Activated T-helper 17 cell treated with anti-CD3 and anti-CD28 coated beads, Interleukin-2, amount 50 U/mL, for 72 hours (primary cell): Measurements from ENCODE around the gene DNAH17. TPM values are rescaled to one million over a fixed set of nuclear protein-coding genes. Genes with fewer than 3 reads are reported as not detected.
A peak's percentile ranks its signal among the peaks of the same experiment; 100 is the strongest.

ENCODE experiments used
- ATAC-seq: fragments of 150-1000 bp; cut with Tn5 transposase; replicated peaks from 2 replicates; pipeline ENCODE4 v1.10.0; 2021; ENCODE audit warnings: mild to moderate bottlenecking, moderate library complexity
- H3K27ac Mint-ChIP-seq: one replicate; pipeline ENCODE4 v1.8.0; 2022; ENCODE audit warnings: mixed read lengths
- H3K27me3 Mint-ChIP-seq: one replicate; pipeline ENCODE4 v1.8.0; 2022; ENCODE audit warnings: mixed read lengths
- H3K36me3 Mint-ChIP-seq: one replicate; pipeline ENCODE4 v1.8.0; 2022; ENCODE audit warnings: low read depth, mild to moderate bottlenecking, mixed read lengths
- H3K4me1 Mint-ChIP-seq: one replicate; pipeline ENCODE4 v1.8.0; 2022; ENCODE audit warnings: mixed read lengths
- H3K4me3 Mint-ChIP-seq: one replicate; pipeline ENCODE4 v1.8.0; 2022; ENCODE audit warnings: mild to moderate bottlenecking, mixed read lengths
- H3K9me3 Mint-ChIP-seq: one replicate; pipeline ENCODE4 v1.8.0; 2022; ENCODE audit warnings: mixed read lengths
- total RNA-seq, 2 donors: library from RNA; stranded (reverse); gene quantifications; one replicate each; pipeline ENCODE4 v1.2.3, GENCODE V29; 2022

Gene DNAH17
- total RNA-seq, 2 donors from 2014 or later = 0.73 to 1.2 TPM

DNA sequence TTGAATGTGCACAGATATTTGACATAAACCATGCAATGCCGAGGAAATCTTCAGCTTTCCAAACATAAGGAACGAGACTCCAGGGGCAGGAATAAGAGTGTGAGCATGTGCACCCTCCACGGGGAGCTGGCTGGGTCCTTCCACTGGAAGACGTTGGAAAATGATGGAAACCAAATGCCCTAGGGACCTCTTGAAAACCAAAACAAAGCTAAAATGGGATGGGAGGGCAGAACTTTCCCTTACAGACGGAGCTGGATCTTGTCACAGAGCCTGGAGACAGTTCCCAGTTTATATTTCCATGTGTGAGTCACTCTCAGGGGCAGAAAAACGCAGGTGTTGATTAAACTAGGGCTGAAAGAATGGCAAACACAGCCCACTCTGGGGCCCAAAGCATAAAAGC, 34.4 kb upstream of the DNAH17 start:
- no peaks in the 10 kb centered on the region for H3K9me3 Mint-ChIP-seq
- H3K27ac Mint-ChIP-seq = no peak overlapping the region
- H3K36me3 Mint-ChIP-seq = no peaks in the 10 kb centered on the region
- no peaks in the 10 kb centered on the region for H3K4me1 Mint-ChIP-seq
- H3K27me3 Mint-ChIP-seq = no peaks in the 10 kb centered on the region
- ATAC-seq = no peak
- no peak overlapping the region for H3K4me3 Mint-ChIP-seq

DNA sequence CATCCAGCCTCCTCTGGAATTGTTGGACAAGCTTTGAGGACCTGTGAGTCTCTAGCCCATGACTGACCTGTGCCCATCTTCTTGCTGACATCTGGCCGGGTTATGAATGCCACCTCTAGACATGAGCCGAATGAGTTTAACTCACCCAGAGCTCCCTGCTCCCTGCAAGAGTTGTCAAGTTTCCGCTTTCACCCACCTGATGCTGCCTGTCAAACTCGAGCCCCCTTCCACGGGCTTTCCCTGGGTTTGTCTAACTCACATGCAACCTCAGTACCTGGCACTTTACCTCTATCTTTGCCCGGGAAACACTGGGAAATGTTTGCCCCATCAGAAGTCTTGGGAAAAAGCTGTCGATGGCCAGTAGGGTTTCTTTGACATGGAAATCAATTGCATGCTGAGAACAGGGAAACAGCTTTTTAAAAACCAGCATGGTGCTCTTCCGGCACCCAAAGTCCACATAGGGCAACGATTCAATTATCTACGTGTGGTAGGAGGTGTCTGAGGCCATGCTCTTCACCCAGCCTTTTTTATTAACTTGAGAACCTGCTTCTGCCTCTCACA, 33.8 kb upstream of the DNAH17 start:
- Mint-ChIP-seq H3K4me1 (no peaks in the 10 kb centered on the region), H3K4me3 (no peak overlapping the region), H3K36me3 (no peaks in the 10 kb centered on the region), H3K27ac (no peak overlapping the region), H3K27me3 (no peaks in the 10 kb centered on the region), H3K9me3 (no peaks in the 10 kb centered on the region)
- no peak for ATAC-seq

DNA sequence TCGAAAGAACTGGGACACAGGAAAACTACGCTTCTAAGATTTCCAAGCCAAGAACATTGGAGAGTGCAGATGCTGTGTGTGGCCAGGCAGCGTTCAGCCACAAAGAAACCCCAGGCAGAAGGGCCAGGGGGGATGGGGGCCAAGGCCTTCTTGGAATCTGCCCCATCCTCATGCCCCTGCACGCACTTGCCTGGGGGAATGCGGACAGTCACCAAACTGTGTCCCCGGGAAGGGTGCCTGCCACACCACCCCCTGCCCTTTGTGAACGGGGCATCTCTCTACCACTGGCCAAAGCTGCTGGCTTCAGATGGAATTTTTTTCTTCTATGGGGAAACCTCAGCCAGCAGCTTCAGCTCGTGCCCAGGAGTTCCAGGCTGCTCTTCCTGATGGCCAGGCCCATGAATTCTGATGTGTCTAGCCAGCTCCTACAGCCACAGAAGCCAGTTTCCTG, 32.0 kb upstream of the DNAH17 start:
- H3K4me1 Mint-ChIP-seq = no peaks in the 10 kb centered on the region
- H3K27me3 Mint-ChIP-seq = no peaks in the 10 kb centered on the region
- H3K36me3 Mint-ChIP-seq = no peaks in the 10 kb centered on the region
- no peak overlapping the region for H3K27ac Mint-ChIP-seq
- H3K9me3 Mint-ChIP-seq = no peaks in the 10 kb centered on the region
- ATAC-seq = no peak
- no peak overlapping the region for H3K4me3 Mint-ChIP-seq

DNA sequence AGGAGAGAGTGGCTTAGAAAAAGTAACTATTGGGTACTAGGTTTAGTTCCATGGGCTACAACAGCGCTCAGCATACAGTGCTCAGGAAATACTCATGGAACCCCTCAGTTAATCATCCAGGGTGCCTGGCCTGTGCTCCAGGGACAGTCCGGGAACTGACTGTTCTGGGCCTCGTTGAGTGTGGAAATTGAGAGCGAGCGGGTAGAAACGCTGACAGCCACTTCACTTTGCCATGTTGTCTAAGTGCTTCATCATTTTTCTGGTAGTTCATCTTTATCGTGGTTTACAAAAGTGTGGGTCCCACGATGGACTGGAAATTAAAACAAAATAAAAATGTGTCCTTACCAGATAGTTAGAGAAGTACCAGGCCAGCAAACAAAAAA, 31.6 kb upstream of the DNAH17 start:
- Mint-ChIP-seq H3K36me3 (no peaks in the 10 kb centered on the region), H3K27me3 (no peaks in the 10 kb centered on the region), H3K9me3 (no peaks in the 10 kb centered on the region), H3K4me1 (no peaks in the 10 kb centered on the region), H3K4me3 (no peak overlapping the region), H3K27ac (no peak overlapping the region)
- ATAC-seq = no peak

DNA sequence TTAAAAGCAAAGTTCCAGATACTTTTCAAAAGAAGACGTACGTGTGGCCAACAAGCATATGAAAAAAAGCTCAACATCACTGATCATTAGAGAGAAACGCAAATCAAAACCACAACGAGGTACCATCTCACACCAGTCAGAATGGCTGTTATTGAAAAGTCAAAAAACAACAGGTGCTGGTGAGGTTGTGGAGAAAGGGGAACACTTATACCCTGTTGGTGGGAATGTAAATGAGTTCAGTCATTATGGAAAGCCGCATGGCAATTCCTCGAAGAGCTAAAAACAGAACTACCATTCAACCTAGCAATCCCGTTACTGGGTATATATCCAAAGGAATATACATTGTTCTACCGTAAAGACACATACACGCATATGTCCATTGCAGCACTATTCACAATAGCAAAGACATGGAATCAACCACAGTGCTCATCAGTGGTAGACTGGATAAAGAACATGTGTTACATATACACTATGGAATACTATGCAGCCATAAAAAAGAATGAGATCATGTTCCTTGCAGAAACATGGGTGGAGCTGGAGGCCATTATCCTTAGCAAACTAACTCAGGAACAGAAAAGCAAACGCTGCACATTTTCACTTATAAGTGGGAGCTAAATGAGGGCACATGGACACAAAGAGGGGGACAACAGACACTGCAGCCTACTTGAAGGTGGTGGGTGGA, 31.1 kb upstream of the DNAH17 start:
- no peaks in the 10 kb centered on the region for H3K9me3 Mint-ChIP-seq
- H3K27me3 Mint-ChIP-seq = no peaks in the 10 kb centered on the region
- no peak overlapping the region for H3K27ac Mint-ChIP-seq
- no peak overlapping the region for H3K4me3 Mint-ChIP-seq
- ATAC-seq = no peak
- H3K4me1 Mint-ChIP-seq = no peaks in the 10 kb centered on the region
- no peaks in the 10 kb centered on the region for H3K36me3 Mint-ChIP-seq

DNA sequence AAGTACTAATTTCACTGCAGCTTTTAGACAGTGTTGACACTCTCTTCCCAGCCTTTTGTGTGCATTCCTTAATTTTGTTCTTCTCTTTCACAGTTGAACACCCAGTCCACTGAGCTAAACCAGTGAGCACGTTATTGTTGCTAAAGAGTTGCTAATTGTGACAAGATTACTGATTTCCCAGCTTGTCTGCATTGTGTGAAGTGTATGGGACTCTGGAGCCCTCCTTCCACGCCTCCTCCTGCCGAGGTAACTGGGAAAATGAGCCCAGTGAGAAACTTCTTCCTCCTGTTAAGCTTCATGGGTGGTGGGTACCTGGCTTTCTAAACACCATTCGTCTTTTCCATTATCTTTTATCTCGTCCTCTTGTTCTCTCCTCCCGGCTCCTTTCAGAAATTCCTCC, 29.8 kb upstream of the DNAH17 start:
- Mint-ChIP-seq H3K4me1 (no peaks in the 10 kb centered on the region), H3K27ac (no peak overlapping the region), H3K36me3 (no peaks in the 10 kb centered on the region), H3K4me3 (no peak overlapping the region), H3K27me3 (no peaks in the 10 kb centered on the region), H3K9me3 (no peaks in the 10 kb centered on the region)
- ATAC-seq = no peak

DNA sequence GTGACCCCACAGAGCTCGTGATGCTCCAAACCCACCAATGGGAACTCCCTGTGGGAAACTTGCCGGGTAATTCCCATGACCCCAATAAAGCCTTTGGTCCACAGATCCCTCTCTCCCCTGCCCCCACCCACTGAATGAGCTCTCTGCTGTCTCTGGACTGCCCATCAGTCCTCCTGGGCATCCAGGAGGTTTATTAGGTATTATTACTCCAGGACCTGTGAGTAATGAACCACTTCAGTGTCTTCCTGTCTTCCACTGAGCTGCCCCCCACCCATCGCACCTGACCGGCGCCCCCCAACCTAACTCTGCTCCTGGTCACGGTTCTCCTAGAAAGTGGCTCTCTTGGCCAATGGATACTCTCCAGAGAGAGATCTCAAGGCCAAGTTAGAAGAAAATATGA, 28.7 kb upstream of the DNAH17 start:
- H3K36me3 Mint-ChIP-seq = no peaks in the 10 kb centered on the region

DNA sequence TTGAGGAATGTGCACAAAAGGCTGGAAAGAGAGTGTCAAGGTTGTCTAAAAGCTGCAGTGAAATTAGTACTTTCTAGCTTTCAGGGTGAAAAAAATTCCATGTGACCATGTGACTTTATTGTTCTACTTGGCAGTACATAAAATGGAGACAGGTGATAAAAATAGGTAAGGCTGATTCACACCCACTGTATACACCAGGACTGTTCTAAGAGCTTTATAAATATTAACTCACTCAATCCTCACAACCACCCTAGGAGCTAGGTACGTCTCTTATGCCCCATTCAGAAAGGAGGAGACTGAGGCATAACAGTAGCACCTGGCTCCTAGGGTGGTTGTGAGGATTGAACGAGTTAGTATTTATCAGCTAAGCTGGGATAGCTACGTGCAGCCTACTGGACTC, 28.2 kb upstream of the DNAH17 start:
- no peaks in the 10 kb centered on the region for H3K27me3 Mint-ChIP-seq
- ATAC-seq = no peak
- H3K36me3 Mint-ChIP-seq = no peaks in the 10 kb centered on the region
- H3K4me3 Mint-ChIP-seq = no peak overlapping the region
- no peaks in the 10 kb centered on the region for H3K9me3 Mint-ChIP-seq
- no peaks in the 10 kb centered on the region for H3K4me1 Mint-ChIP-seq
- no peak overlapping the region for H3K27ac Mint-ChIP-seq

More for the DNA sequence above, 28.7 kb upstream of the DNAH17 start:
- no peak overlapping the region for H3K4me3 Mint-ChIP-seq
- no peaks in the 10 kb centered on the region for H3K9me3 Mint-ChIP-seq
- H3K4me1 Mint-ChIP-seq = no peaks in the 10 kb centered on the region
- no peak overlapping the region for H3K27ac Mint-ChIP-seq
- no peak for ATAC-seq
- no peaks in the 10 kb centered on the region for H3K27me3 Mint-ChIP-seq

DNA sequence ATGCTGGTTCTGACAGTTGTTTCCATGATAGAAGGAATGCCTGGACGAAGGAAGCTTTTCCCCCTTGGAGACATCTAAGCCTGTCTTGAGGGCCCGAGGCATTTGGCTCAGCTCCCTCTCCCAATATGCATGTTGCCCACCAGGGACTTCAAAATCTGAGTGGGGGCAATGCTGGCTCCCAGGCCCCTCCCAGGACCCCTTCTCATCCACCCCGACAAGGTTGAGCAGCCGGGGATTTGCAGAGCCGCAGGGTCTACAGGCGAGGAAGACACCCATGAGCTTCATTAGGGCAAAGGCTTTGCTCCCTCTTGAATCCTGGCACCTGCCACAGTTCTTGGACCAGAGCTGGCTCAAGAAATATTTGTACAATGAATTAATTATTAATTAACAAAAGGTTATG, 25.1 kb upstream of the DNAH17 start:
- no peak overlapping the region for H3K4me3 Mint-ChIP-seq
- no peaks in the 10 kb centered on the region for H3K36me3 Mint-ChIP-seq
- H3K9me3 Mint-ChIP-seq = no peaks in the 10 kb centered on the region
- H3K27ac Mint-ChIP-seq = no peak overlapping the region
- no peaks in the 10 kb centered on the region for H3K27me3 Mint-ChIP-seq
- no peaks in the 10 kb centered on the region for H3K4me1 Mint-ChIP-seq
- ATAC-seq = no peak

DNA sequence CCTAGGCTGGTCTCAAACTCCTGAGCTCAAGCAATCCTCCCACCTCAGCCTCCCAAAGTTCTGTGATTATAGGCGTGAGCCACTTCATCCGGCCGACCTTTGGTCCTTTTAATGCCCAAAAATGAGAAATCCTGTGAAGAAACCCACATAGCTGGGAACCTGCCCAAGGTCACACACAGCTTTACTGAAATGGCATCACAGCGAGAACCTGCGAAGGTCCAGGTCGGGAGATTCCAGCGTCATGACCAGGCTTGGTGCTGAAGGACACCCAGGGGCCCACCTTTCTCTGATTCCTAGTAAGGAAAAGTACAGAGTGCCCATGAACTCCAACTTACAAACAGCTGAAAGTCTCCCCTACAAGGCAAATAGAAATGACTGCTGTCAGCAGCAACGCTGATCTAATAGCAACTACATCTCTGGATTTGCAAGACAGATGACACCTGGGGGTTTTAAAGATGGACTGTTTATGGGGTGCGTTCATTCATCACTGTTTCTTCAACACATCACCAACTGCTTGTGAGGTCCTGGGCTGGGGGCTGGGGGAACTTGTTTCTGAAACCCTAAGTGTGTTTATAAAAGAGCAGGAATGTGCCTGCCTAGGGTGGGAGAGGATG, 24.5 kb upstream of the DNAH17 start:
- H3K9me3 Mint-ChIP-seq = no peaks in the 10 kb centered on the region
- H3K4me1 Mint-ChIP-seq = no peaks in the 10 kb centered on the region
- ATAC-seq = no peak
- H3K27me3 Mint-ChIP-seq = no peaks in the 10 kb centered on the region
- H3K4me3 Mint-ChIP-seq = no peak overlapping the region
- H3K36me3 Mint-ChIP-seq = no peaks in the 10 kb centered on the region
- H3K27ac Mint-ChIP-seq = no peak overlapping the region

DNA sequence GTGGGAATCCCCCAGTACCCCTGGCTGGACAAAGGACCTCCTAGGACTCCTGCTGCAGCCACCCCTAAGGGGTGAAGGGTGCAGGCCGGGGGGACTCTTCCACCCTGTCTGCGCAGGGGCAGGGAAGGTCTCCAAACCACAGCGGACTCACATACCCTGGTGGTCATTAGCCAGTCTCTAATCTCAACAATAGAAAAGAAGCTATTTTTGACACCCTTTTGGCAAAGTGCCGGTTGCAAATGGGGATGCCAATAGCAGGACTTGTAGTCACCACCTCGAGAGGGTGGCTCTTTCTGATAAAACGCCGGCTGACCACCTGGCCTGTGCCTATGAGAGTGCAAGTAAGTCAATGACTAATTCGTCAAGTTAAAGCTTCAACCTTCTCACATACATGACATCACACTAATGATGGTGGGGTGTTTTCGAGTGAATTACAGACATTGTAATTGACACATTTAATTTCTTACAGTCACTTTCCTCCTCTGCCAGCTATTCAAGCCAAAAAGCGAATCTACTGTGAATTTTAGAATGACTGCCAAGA, 23.1 kb upstream of the DNAH17 start:
- no peaks in the 10 kb centered on the region for H3K4me1 Mint-ChIP-seq
- H3K27me3 Mint-ChIP-seq = no peaks in the 10 kb centered on the region
- H3K36me3 Mint-ChIP-seq = no peaks in the 10 kb centered on the region
- H3K27ac Mint-ChIP-seq = no peak overlapping the region
- H3K4me3 Mint-ChIP-seq = no peak overlapping the region
- H3K9me3 Mint-ChIP-seq = no peaks in the 10 kb centered on the region
- no peak for ATAC-seq

DNA sequence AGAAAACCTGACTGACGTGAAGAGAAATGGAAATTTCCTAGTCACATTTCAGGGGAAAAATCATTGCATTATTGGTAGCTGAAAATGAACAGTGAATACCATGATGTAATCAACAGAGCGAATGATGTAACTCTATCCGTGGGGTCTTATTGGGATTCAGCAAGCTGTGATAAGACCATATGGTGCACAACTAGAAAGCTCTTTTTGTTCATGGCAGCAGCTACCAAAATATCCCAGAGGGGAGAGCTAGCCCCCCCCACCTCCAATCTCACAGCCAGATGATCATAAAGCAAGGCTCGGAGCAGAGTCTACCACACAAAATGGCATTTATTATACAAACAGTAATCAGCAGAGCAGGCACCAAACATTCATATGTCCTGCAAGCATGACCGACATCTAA, 22.2 kb upstream of the DNAH17 start:
- Mint-ChIP-seq H3K27me3 (no peaks in the 10 kb centered on the region), H3K27ac (no peak overlapping the region), H3K4me3 (no peak overlapping the region), H3K9me3 (no peaks in the 10 kb centered on the region), H3K36me3 (no peaks in the 10 kb centered on the region), H3K4me1 (no peaks in the 10 kb centered on the region)
- ATAC-seq = no peak

DNA sequence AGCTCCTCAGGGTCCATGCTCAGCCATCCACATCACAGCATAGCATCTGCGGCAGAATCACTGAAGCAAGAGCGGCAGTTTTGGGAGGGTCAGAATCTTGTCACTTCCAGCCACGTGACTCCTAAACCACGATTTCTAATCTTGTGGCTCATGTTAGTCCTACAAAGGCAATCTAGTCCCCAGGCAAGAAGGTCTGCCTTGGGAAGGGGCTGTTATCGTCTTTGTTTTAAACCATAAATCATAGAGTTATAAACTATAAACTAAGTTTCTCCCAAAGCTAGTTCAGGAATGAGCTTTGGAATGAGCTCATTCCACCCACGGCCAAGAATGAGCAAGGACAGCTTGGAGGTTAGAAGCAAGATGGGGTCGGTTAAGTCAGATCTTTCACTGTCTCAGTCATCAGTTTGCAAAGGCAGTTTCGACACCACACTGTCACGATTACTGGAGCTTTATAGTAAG, 20.8 kb upstream of the DNAH17 start:
- ATAC-seq = peak; percentile 53
- Mint-ChIP-seq H3K9me3 (no peaks in the 10 kb centered on the region), H3K27ac (no peak overlapping the region), H3K4me3 (no peak overlapping the region), H3K36me3 (no peaks in the 10 kb centered on the region), H3K27me3 (no peaks in the 10 kb centered on the region), H3K4me1 (no peaks in the 10 kb centered on the region)

DNA sequence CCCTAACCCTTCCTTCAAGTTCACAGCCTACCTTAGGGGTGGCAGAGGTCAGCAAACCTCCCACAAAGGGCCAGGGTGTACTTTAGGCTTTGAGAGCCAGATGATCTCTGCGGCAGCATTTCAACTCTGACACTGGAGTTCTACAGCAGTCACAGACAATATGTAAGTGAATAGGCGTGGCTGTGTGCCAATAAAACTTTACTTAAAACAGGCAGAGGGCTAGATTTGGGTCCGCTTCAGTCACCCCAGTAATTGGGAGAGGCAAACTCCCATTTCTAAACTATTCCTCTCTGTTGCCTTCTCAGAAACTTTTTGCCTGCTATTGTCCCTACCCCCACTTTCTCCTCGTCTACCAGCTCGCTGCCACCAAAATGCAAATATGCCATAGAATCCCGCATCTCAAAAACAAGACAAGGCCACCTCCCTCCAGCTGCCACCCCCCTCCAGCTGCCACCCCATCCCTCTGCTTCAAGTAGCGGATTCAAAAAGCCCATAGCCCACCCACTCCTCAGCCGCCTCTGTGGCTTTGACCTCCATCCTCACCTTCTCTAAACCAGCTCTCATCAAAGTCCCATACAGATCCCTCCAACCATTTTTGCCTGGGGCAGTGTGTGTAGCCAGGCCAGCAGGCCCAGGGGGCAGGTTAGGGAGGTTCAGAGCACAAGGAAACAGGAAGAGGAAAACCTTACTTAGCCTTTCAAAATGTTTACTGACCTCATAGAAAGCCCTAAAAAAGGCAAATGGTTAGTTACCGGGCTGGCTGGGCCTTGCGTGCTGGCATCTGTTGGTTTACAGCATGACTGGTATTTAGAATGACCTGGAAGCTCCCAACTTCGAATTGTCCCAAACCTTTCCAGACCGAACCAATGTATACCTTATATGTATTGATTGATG, 19.9 kb upstream of the DNAH17 start:
- H3K27me3 Mint-ChIP-seq = no peaks in the 10 kb centered on the region
- H3K4me3 Mint-ChIP-seq = no peak overlapping the region
- ATAC-seq = no peak
- no peak overlapping the region for H3K27ac Mint-ChIP-seq
- H3K36me3 Mint-ChIP-seq = no peaks in the 10 kb centered on the region
- H3K4me1 Mint-ChIP-seq = peaks cover 4% of the 10 kb centered on the region
- H3K9me3 Mint-ChIP-seq = no peaks in the 10 kb centered on the region
